Right lung (tissue), 5 donors: ENCODE results near the gene IFRD2. TPM values are rescaled to one million over a fixed set of nuclear protein-coding genes. Genes with fewer than 3 reads are reported as not detected.
A peak's percentile ranks its signal among the peaks of the same experiment; 100 is the strongest.
"Not testable (repeated sequence)": the region's sequence is repeated elsewhere in the genome, so short reads cannot be mapped to it uniquely, and the experiment has no call there.

ENCODE experiments used
- DNase-seq, 2 donors: peaks; one replicate each; pipeline ENCODE4 v3.0.0-alpha.2; 2013
- polyA plus RNA-seq, 5 donors: library from polyadenylated mRNA; unstranded; fragments of 120-200 nt; gene quantifications; one replicate each; pipeline versions ENCODE4 v1.2.1 to v1.2.3, GENCODE V29; 2013; ENCODE audit warnings: inconsistent platforms in 1 of 5, low replicate concordance in 1 of 5; ENCODE audit not compliant: insufficient read length in 5 of 5, insufficient read depth in 1 of 5

The IFRD2 gene
- polyA plus RNA-seq, 5 donors, result 26.6 to 46.5 (median 34.0) TPM

DNA sequence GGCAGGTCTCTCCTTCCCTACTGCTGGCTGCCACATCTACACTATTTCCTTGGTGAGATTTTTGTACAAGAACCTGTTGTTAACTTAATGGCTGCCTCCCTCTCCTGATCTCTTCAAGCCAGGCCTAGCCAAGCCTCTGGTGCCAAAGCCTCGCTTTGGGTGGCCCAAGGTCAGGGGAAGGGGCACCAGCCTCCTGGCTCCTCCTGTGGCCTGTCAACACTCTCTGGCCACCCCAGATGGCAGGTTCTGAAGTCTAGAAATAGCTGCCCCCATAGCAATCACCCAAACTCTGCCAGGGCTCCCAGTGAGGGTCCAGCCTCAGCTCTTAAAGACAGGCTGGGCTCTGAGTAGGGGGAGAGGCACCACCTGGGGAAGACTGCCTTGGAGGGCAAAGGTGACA is 5.0 kb downstream of the IFRD2 start:
- DNase-seq, result no peak

DNA sequence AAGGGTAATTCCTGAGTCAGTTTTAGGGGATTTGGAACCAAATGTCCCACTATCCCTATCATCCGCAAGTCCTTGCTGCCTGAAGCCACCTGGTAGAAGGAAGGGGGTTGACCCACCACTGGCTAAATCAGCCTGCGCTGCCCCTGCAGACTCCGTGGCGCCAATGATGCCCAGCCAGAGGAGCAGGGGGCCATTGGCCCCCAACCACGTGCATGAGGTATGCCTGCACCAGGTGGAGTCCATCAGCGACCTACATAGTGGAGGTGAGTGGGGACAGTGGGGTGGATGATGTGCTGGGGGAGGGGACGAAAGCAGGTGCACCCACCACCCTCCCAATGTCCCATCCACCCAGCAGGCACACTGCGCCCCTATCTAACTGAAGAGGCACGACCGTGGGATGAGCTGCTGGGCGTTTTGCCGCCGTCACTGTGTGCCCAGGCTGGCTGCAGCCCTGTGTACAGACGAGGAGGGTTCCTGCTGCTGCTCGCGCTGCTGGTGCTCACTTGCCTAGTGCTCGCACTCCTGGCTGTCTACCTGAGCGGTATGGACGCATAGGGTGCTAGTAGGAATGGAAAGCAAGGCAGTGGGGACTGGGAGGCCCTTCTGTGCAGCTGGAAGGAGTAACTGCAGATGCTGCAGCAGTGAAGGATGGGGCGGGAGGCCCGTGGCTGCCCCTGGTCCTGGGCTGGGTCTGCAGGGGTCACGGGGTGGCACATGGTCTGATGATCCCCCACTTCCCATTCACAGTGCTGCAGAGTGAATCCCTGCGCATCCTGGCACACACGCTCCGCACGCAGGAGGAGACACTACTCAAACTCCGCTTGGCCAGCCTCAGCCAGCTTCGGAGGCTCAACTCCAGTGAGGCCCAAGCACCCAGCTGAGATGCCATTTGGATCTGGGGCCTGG is 5.7 kb downstream of the IFRD2 start:
- DNase-seq, result no peak

GRCh38 chr3:50284121-50284520 is 8.1 kb downstream of the IFRD2 start:
- DNase-seq, result not testable (repeated sequence)

DNA sequence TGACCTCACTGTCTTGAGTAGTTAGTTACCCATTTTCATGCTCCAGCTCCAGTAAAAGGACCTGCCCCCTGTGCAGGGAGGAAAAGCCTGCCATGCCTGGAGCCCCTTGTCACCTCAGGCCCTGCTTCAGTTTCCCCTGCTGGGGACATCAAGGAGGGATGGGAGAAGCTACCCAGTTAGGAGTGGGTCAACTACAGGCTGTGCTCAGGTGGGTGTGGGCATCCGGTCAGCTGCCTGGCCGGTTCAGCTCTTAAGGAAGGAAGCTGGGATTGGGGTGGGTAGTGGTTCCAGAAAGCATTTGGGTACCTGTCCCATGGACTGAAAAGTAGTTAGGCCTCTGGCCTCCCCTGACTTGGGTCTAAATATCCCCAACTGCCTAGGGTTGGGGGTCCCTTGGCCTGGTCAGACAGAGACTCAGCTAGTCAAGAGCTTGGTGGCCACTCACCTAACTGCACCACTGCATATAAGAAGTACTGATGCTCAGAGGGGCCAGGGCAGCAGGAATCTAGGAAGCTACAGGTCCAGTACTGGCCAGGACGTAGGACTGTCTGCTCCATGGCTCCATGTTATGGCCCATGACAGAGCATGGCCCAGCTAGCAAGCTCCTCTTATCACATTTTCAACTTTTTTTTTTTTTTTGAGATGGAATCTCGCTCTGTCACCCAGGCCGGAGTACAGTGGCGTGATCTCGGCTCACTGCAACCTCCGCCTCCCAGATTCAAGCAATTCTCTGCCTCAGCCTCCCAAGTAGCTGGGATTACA is 12.8 kb downstream of the IFRD2 start:
- no peak for DNase-seq

DNA sequence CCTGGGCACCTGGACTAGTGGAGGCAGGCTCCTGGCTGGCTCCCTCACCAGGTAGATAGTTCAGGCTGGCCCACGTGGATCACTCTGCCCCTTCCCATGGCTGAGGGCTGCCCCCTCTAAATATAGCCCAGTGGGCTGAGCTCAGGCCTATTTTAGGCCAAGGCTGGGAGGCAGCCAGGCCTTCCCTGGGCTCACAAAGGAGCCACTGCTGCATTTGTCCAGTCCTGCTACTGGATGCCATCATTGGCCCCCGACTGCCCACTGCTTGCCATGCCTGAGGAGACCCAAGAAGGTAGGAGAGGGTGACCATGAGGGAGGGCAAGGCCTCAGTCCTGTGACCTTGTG is 13.4 kb downstream of the IFRD2 start, which contains the start of gene LSMEM2:
LSMEM2 (plus strand) TSS at position 208 of the 345 bp plus-strand sequence; CDS start at position 235, 27 bp downstream.
- DNase-seq, result no peak

DNA sequence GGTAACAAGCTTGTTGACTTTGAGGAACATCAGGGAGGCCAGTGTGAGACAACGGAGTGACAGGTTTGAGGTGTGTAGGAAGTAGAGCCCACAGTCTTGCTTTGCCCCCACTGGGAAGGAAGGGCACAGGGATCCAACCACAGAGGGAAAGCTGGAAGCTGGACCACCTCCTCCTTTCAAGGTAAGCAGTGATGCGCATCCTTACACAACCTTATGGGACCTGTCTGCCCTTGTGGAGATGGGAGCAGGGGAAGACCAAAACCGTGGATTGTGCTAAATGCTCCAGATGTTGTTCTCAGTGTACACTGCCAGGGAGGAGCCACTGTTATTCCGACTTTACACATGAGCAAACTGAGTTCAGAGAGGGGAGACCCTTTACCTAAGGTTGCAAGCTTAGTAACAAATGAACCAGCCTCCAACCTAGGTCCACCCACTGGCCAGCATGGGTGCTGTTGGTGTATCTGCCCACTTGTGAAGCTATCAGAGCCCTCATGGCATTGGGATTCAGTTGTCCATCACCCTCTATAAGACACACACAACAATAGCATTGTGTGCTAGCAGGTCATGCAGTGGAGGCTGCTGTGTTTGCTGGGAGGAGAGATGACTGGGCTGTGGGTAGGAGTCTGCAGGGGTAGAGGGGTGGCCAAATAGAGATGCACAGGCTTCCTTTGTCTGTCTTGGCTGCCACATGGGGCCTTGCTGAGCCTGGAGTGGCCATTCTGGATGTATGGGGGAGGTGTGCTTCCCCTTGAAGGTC is 13.9 kb downstream of the IFRD2 start:
- DNase-seq, result no peak

DNA sequence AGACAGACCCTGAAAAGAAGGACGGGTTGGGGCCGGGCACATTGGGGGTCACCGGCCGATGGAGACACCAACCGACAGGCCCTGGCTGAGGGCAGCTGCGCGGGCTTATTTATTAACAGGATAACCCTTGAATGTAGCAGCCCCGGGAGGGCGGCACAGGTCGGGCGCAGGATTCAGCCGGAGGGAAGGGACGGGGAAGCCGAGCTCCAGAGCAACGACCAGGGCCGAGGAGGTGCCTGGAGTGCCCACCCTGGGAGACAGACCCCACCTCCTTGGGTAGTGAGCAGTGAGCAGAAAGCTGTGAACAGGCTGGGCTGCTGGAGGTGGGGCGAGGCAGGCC is 15.5 kb downstream of the IFRD2 start:
- no peak for DNase-seq

DNA sequence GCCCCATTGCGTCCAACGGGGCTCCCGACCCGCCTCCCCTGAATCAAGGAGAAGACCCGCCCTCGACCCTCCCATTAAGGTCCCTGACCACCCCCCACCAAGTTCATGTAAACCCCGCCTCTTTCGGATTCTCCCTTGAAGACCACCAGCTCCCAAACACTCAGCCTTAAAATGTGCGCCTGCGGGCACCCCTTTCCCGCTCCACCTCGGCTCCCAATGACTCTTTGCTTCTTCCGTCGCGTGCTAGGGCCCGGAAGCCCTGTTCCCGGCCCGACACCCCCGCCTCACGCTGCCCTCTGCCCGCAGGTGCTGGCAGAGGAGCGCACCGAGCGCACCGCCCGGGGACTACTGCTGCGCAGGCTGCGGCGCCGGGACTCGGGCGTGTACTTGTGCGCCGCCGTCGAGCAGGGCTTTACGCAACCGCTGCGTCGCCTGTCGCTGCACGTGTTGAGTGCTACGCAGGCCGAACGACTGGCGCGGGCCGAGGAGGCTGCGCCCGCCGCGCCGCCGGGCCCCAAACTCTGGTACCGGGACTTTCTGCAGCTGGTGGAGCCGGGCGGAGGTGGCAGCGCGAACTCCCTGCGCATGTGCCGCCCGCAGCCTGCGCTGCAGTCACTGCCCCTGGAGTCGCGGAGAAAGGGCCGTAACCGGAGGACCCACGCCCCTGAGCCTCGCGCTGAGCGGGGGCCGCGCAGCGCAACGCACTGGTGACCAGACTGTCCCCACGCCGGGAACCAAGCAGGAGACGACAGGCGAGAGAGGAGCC is 16.1 kb downstream of the IFRD2 start:
- DNase-seq, result no peak

GRCh38 chr3:50275141-50275995 is 16.9 kb downstream of the IFRD2 start:
- DNase-seq, result no peak

- no peak for DNase-seq
These were observed 17.7 kb downstream of the IFRD2 start for GRCh38 chr3:50274371-50275104.

- no peak for DNase-seq
These were observed 18.6 kb downstream of the IFRD2 start for GRCh38 chr3:50273689-50274065.

GRCh38 chr3:50272911-50273688 is 19.1 kb downstream of the IFRD2 start:
- DNase-seq, result peak; percentile 76 to 79

DNA sequence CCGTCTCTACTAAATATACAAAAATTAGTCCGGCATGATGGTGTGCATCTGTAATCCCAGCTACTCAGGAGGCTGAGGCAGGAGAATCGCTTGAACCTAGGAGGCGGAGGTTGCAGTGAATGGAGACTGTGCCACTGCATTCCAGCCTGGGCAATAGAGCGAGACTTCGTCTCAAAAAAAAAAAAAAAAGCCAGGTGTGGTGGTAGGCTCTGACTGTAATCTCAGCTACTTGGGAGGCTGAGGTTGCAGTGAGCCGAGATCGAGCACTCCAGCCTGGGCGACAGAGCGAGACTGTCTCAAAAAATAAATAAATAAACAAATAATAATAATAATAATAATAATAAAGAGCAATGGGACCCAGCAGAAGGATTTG is 19.7 kb downstream of the IFRD2 start:
- DNase-seq, result not testable (repeated sequence)

DNA sequence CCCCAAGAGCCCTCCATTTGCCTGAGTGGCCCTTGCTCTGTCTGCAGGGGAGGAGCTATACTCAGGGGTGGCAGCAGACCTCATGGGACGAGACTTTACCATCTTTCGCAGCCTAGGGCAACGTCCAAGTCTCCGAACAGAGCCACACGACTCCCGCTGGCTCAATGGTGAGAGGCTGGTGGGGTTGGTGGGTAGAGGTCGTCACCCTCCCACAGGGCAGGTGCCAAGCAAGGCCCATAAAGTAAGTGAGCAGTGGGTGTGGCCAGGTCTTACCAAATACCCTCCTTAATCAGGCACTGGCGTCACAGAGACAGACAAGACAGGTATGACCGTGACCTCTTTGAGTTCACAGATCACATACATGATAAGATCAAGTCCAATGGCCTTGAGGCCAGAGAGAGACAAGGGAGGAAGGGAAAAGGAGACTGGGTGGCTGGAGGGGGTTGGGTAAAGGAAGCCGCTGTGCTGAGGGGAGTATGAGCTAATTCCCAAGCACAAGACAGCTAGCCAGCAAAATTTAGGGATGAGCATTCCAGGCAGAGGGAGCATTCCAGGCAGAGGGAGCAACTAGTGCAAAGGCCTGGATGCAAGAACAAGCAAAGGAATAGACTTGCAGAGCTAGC is 20.8 kb downstream of the IFRD2 start:
- DNase-seq, result no peak

DNA sequence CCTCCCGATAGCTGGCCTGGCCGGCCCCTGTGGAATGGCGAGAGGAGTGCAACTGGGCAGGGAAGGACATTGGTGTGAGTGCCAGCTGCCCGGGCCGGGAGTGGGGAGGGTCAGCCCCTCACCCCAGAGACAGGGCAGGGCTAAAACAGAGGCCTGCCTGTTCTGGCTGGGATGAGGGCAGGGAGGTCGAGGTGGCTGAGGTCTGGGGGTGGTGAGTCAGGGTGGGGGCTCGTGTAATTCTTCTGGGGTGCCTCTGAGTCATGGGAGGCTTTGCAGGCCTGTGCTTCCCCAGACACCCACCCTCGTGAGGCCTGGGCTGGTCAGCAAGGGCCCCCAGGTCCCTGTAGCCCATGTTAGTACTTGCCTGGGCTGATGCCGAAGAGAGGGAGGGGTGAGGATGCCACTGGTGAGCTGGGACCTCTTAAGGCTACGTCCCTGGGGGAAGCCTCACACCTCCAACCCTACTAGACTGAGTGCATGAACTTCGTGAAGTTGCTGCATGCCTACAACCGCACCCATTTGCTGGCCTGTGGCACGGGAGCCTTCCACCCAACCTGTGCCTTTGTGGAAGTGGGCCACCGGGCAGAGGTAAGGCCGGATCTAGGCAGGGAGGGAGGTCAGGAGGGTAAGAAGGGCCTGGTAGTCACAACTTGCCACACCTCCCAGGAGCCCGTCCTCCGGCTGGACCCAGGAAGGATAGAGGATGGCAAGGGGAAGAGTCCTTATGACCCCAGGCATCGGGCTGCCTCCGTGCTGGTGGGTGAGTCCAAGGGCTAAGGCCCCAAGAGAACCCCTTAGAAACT is 21.6 kb downstream of the IFRD2 start:
- DNase-seq, result no peak

DNA sequence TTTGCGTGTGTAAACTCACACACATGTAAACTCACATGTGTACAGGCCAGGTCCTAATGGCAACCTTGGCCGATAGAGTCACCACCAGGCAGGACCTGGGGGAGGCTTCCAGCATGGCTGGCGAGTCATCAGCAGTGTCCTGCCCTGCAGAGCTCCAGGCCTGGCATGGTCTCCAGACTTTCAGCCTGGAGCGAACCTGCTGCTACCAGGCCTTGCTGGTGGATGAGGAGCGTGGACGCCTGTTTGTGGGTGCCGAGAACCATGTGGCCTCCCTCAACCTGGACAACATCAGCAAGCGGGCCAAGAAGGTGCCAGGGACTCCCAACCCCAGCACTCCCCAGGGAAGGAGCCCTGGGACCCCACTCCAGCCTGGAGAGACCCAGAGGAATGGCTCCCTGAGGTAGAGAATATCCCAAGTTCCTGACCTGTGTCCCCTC is 22.2 kb downstream of the IFRD2 start:
- DNase-seq, result no peak

GRCh38 chr3:50269460-50269859 is 22.8 kb downstream of the IFRD2 start:
- DNase-seq, result no peak
